H1 (cell line): ENCODE results near the gene ENO2. TPM values are rescaled to one million over a fixed set of nuclear protein-coding genes. Genes with fewer than 3 reads are reported as not detected.

Experiments
- CTCF ChIA-PET: fragments of 300-600 bp; sonication (Branson Sonifier 250); formaldehyde crosslinking; loops from one replicate; lab custom pipeline; 2021; ENCODE audit not compliant: partially characterized antibody; lab: Charles Lee
- POLR2A ChIA-PET: fragments of 300-600 bp; sonication (Branson Sonifier 250); formaldehyde crosslinking; loops from one replicate; lab custom pipeline; 2021; ENCODE audit warnings: inconsistent platforms; ENCODE audit not compliant: partially characterized antibody; lab: Charles Lee
- DNase-seq, 2 experiments: peaks; one replicate each; pipeline versions ENCODE4 v3.0.0 to v3.0.0-alpha.2; 2010 to 2022; ENCODE audit warnings: low spot score in 2 of 2, low read depth in 1 of 2, mixed read lengths in 1 of 2
- FAIRE-seq: peaks from 2 replicates; lab custom pipeline; 2011; peaks lifted over from hg19 to GRCh38; lab: Jason Lieb, UNC
- H2AFZ ChIP-seq: 2 replicates; pipeline ENCODE4 v1.8.1; 2012; ENCODE audit warnings: low read length, inconsistent platforms
- H2AK5ac ChIP-seq: 2 replicates; pipeline ENCODE4 v1.6.1; 2013; ENCODE audit warnings: low read depth, low read length
- H2BK120ac ChIP-seq: replicated peaks from 2 replicates; pipeline ENCODE3; 2013; ENCODE audit warnings: low read depth, low read length, inconsistent platforms
- H2BK12ac ChIP-seq: 2 replicates; pipeline ENCODE4 v1.6.1; 2013; ENCODE audit warnings: low read depth, low read length
- H2BK15ac ChIP-seq: 2 replicates; pipeline ENCODE4 v1.6.1; 2013; ENCODE audit warnings: low read length
- H2BK20ac ChIP-seq: 2 replicates; pipeline ENCODE4 v1.6.1; 2013; ENCODE audit warnings: low read length
- H2BK5ac ChIP-seq: 2 replicates; pipeline ENCODE4 v1.6.1; 2013; ENCODE audit warnings: low read depth, low read length
- H3K14ac ChIP-seq: 2 replicates; pipeline ENCODE4 v1.6.1; 2013; ENCODE audit warnings: inconsistent platforms; ENCODE audit not compliant: insufficient read length
- H3K18ac ChIP-seq: 2 replicates; pipeline ENCODE4 v1.6.1; 2013; ENCODE audit warnings: low read length; ENCODE audit errors: extremely low read depth
- H3K23ac ChIP-seq: 2 replicates; pipeline ENCODE4 v1.6.1; 2013; ENCODE audit warnings: inconsistent platforms; ENCODE audit not compliant: insufficient read length
- H3K23me2 ChIP-seq: 2 replicates; pipeline ENCODE4 v1.6.1; 2013; ENCODE audit warnings: low read depth, low read length
- H3K27ac ChIP-seq: 2 replicates; pipeline ENCODE4 v1.6.1; 2011; ENCODE audit warnings: low read depth, low read length, inconsistent platforms
- H3K27me3 ChIP-seq, 4 experiments: replicated peaks in 1 of 4; 1 replicate in 1 of 4; 2 replicates in 3 of 4; pipeline versions ENCODE4 v1.6.1 to v1.8.1; 2011 to 2013; ENCODE audit warnings: low read length in 3 of 4, mild to moderate bottlenecking in 3 of 4, inconsistent platforms in 2 of 4, mixed read lengths in 2 of 4, moderate library complexity in 1 of 4; ENCODE audit not compliant: control insufficient read depth in 3 of 4, insufficient read depth in 3 of 4; ENCODE audit errors: extremely low read depth in 1 of 4
- H3K36me3 ChIP-seq, 4 experiments: 2 replicates each; pipeline versions ENCODE4 v1.6.1 to v1.8.1; 2011 to 2013; ENCODE audit warnings: mild to moderate bottlenecking in 4 of 4, low read length in 3 of 4, moderate library complexity in 2 of 4, control low read depth in 1 of 4, inconsistent platforms in 1 of 4; ENCODE audit not compliant: insufficient read depth in 4 of 4, control insufficient read depth in 2 of 4
- H3K4ac ChIP-seq: replicated peaks from 2 replicates; pipeline ENCODE3; 2013; ENCODE audit warnings: low read length, low read depth, mixed read lengths, inconsistent platforms; ENCODE audit not compliant: insufficient read length
- H3K4me1 ChIP-seq, 4 experiments: replicated peaks in 1 of 4; 1 replicate in 1 of 4; 2 replicates in 3 of 4; pipeline versions ENCODE4 v1.6.1 to v1.8.1; 2011 to 2013; ENCODE audit warnings: low read length in 3 of 4, inconsistent platforms in 2 of 4, mixed read lengths in 1 of 4; ENCODE audit not compliant: insufficient read depth in 4 of 4, control insufficient read depth in 3 of 4
- H3K4me2 ChIP-seq, 2 experiments: 2 replicates each; pipeline versions ENCODE4 v1.6.1 to v1.8.1; 2011 to 2013; ENCODE audit warnings: low read depth in 2 of 2, low read length in 2 of 2, control low read depth in 1 of 2, inconsistent platforms in 1 of 2, mild to moderate bottlenecking in 1 of 2; ENCODE audit not compliant: insufficient read depth in 1 of 2
- H3K4me3 ChIP-seq, 4 experiments: fragments of 200-600, 300-600 bp in 1 of 4; sonication (generic), shearing (Covaris generic), sonication (Bioruptor Twin) in 1 of 4; 2 replicates each; pipeline versions ENCODE4 v1.5.1 to v1.8.1; 2011 to 2016; ENCODE audit warnings: low read length in 4 of 4, low read depth in 3 of 4, control low read depth in 2 of 4, inconsistent platforms in 2 of 4, mild to moderate bottlenecking in 2 of 4, mixed read lengths in 1 of 4, moderate library complexity in 1 of 4; ENCODE audit not compliant: insufficient read depth in 2 of 4; ENCODE audit errors: extremely low read depth in 1 of 4
- H3K56ac ChIP-seq: replicated peaks from 2 replicates; pipeline ENCODE3; 2013; ENCODE audit warnings: low read depth, mild to moderate bottlenecking, mixed read lengths, low read length, inconsistent platforms; ENCODE audit not compliant: insufficient read length
- H3K79me1 ChIP-seq: 2 replicates; pipeline ENCODE4 v1.6.1; 2013; ENCODE audit warnings: low read depth, low read length, control low read depth
- H3K79me2 ChIP-seq, 2 experiments: 2 replicates each; pipeline versions ENCODE4 v1.6.1 to v1.8.1; 2012 to 2013; ENCODE audit warnings: low read length in 2 of 2, mild to moderate bottlenecking in 2 of 2, inconsistent platforms in 1 of 2; ENCODE audit not compliant: insufficient read depth in 2 of 2, control insufficient read depth in 1 of 2
- H3K9ac ChIP-seq, 4 experiments: replicated peaks in 1 of 4; 1 replicate in 1 of 4; 2 replicates in 3 of 4; pipeline versions ENCODE4 v1.6.1 to v1.8.1; 2011 to 2013; ENCODE audit warnings: low read depth in 3 of 4, low read length in 3 of 4, control low read depth in 2 of 4, mild to moderate bottlenecking in 2 of 4, moderate library complexity in 2 of 4, inconsistent platforms in 1 of 4; ENCODE audit errors: extremely low read depth in 1 of 4
- H3K9me3 ChIP-seq, 2 experiments: 2 replicates each; pipeline versions ENCODE4 v1.6.1 to v1.8.1; 2012 to 2013; ENCODE audit warnings: mild to moderate bottlenecking in 2 of 2, moderate library complexity in 2 of 2, control low read depth in 1 of 2, inconsistent platforms in 1 of 2, low read depth in 1 of 2, low read length in 1 of 2, mixed read lengths in 1 of 2; ENCODE audit not compliant: insufficient read depth in 2 of 2
- H4K20me1 ChIP-seq, 2 experiments: replicated peaks in 1 of 2; 2 replicates each; pipeline versions ENCODE3 to v1.8.1; 2011 to 2013; ENCODE audit warnings: inconsistent platforms in 2 of 2, low read length in 2 of 2, mild to moderate bottlenecking in 1 of 2; ENCODE audit not compliant: insufficient read depth in 2 of 2, control insufficient read depth in 1 of 2
- H4K5ac ChIP-seq: 2 replicates; pipeline ENCODE4 v1.6.1; 2013; ENCODE audit warnings: low read length, low read depth, mixed read lengths, inconsistent platforms; ENCODE audit not compliant: insufficient read length
- H4K8ac ChIP-seq: 2 replicates; pipeline ENCODE4 v1.8.0; 2013; ENCODE audit warnings: mild to moderate bottlenecking, moderate library complexity, low read length, inconsistent platforms; ENCODE audit not compliant: insufficient read depth; ENCODE audit errors: extremely low read depth
- H4K91ac ChIP-seq: replicated peaks from 2 replicates; pipeline ENCODE3; 2013; ENCODE audit warnings: low read length, mixed read lengths, inconsistent platforms; ENCODE audit not compliant: insufficient read length
- CBX8 ChIP-seq: fragments of 300-800, 300-1000 bp; sonication (generic); IDR thresholded peaks from 2 replicates; pipeline ENCODE4 v1.7.1; 2016; ENCODE audit warnings: low read depth, low read length, borderline replicate concordance
- POLR2AphosphoS5 ChIP-seq: IDR thresholded peaks from 2 replicates; pipeline ENCODE4 v1.6.1; 2011; ENCODE audit warnings: low read depth, low read length
- RBBP5 ChIP-seq: IDR thresholded peaks from 2 replicates; pipeline ENCODE4 v1.7.1; 2012; ENCODE audit warnings: low read depth, mild to moderate bottlenecking, inconsistent platforms, low read length, moderate library complexity, borderline replicate concordance
- YY1 ChIP-seq: IDR thresholded peaks from 2 replicates; pipeline ENCODE4 v1.6.1; 2011; ENCODE audit warnings: low read depth, mild to moderate bottlenecking, low read length
- WGBS, 2 experiments: shearing (Covaris generic) in 1 of 2; methylation state at CpG; one replicate each; pipeline versions ENCODE4 v1.1.6 to v1.1.7; 2013 to 2015; ENCODE audit warnings: low lambda C conversion rate in 2 of 2, mixed read lengths in 2 of 2, inconsistent platforms in 1 of 2, low coverage in 1 of 2, missing lambda C conversion rate in 1 of 2; ENCODE audit not compliant: insufficient replicate concordance in 2 of 2, insufficient coverage in 1 of 2, insufficient read length in 1 of 2; ENCODE audit errors: extremely low coverage in 1 of 2, missing lambda C conversion rate in 1 of 2; 5-methylcytosine and 5-hydroxymethylcytosine counted together
- polyA plus RNA-seq, 7 experiments: library from polyadenylated mRNA; depleted of rRNA in 3 of 7; stranded (reverse) in 5 of 7; unstranded in 2 of 7; fragments of >200 nt in 5 of 7; fragments of 200-250 nt in 2 of 7; gene quantifications; 1 replicate in 5 of 7; 2 replicates in 1 of 7; 4 replicates in 1 of 7; pipeline versions ENCODE4 v1.2.1 to v1.2.3, GENCODE V29; 2011 to 2013; ENCODE audit warnings: missing spikeins in 2 of 7, mixed read lengths in 2 of 7
- total RNA-seq: library from RNA; stranded (reverse); fragmentation: NEBNext Ultra II Directional; extraction: Animal tissue kit (Norgen Biotek cat#: 25700); gene quantifications from 2 replicates; pipeline ENCODE4 v1.2.1, GENCODE V29; 2021

Gene ENO2
- total and polyA plus RNA-seq, 2 of the 8 experiments (the other 6 are each of a cell fraction or from before 2014, with no cell fraction given) = 92.4 to 102 TPM

DNA sequence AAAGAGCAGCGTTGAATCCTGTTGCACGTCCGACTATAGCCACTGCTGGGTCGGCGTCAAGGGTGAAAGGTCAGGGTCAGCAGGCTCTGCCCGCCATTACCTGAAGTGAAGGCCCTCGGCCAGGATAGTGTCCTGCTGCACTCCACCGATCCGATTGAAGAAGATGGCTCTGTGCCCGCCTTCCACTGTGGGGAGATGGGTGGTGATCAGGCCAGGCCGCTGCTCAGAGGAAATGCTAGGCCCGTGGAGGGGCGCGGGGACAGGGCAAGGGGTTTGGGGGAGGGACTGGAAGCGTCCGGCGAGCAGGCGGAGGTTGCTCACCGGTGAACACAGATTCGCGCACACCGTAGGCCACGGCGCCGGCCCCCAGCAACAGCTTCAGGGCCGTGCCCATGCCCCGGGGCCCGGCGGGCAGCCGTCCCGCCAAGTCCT, 55.7 kb downstream of the ENO2 start:
- TF ChIP-seq RBBP5 (no peak), YY1 (peak; percentile 63; the same call in 1 of the 2 replicates), POLR2AphosphoS5 (peak; percentile 71; the same call in 1 of the 2 replicates), CBX8 (no peak)
- H4K20me1 ChIP-seq = peaks cover 2 to 6% of the 10 kb centered on the region in 2 experiments

More for the DNA sequence above, 55.7 kb downstream of the ENO2 start:
- ChIA-PET POLR2A (interaction anchor here (0.7 to 30.5 kb wide), 4 partner anchors 8 to 118 kb away, joined by 3 to 1596 read pairs (median 14); partner anchors contain the start of genes ATN1, C12orf57, PTPN6 and RNU7-1), CTCF (interaction anchor here (1.2 to 2.4 kb wide), 5 partner anchors 10 to 53 kb away, joined by 3 to 9 read pairs (median 3); no protein-coding TSS in a partner anchor)
- peak overlapping the region; percentile 76 to 100 for H3K4me2 ChIP-seq
- peak overlapping the region; percentile 3 for H2BK120ac ChIP-seq
- H3K79me2 ChIP-seq = peaks cover 14 to 47% of the 10 kb centered on the region in 2 experiments
- peaks cover 4% of the 10 kb centered on the region for H3K23me2 ChIP-seq
- H2BK5ac ChIP-seq = peak overlapping the region; percentile 67
- DNase-seq = no peak
- no peak overlapping the region for H2BK15ac ChIP-seq
- peak overlapping the region; percentile 85 for H3K18ac ChIP-seq
- H4K8ac ChIP-seq = peak overlapping the region; percentile 92; the same call in 1 of the 2 replicates
- peak overlapping the region; percentile 86 for H3K27ac ChIP-seq
- peak overlapping the region; percentile 24 for H3K56ac ChIP-seq
- H2AFZ ChIP-seq = no peak overlapping the region
- H4K91ac ChIP-seq = peak overlapping the region; percentile 72
- H2AK5ac ChIP-seq = peak overlapping the region; percentile 76
- H3K4ac ChIP-seq = peak overlapping the region; percentile 0
- H3K4me3 ChIP-seq = peak overlapping the region; percentile 91 to 100 (median 100)
- peak overlapping the region; percentile 70 to 98 (median 92) for H3K9ac ChIP-seq
- H3K27me3 ChIP-seq = no peaks in the 10 kb centered on the region
- H3K36me3 ChIP-seq = peaks cover 33 to 51% (median 44%) of the 10 kb centered on the region in 4 experiments
- H3K79me1 ChIP-seq = peaks cover 7% of the 10 kb centered on the region; the same call in 1 of the 2 replicates
- no peak overlapping the region for H3K23ac ChIP-seq
- no peak overlapping the region for H2BK20ac ChIP-seq
- peak overlapping the region; percentile 34 for H4K5ac ChIP-seq
- H3K4me1 ChIP-seq = peaks cover 0 to 13% (median 3%) of the 10 kb centered on the region in 4 experiments; a peak in 5 of 7 replicates
- WGBS, 2 experiments = 3% methylated on average over 24 of the region's 31 CpGs; no CpG with 5 or more reads in 1 of the 2 experiments
- H3K14ac ChIP-seq = peak overlapping the region; percentile 2
- FAIRE-seq = no peak
- H3K9me3 ChIP-seq = no peaks in the 10 kb centered on the region
- peak overlapping the region; percentile 72 for H2BK12ac ChIP-seq
